Measurements from ENCODE around the gene DNAJB13. TPM values are rescaled to one million over a fixed set of nuclear protein-coding genes. Genes with fewer than 3 reads are reported as not detected.

DNAJB13 gene
- total RNA-seq, 1 donor from 2014 or later = not detected

DNA sequence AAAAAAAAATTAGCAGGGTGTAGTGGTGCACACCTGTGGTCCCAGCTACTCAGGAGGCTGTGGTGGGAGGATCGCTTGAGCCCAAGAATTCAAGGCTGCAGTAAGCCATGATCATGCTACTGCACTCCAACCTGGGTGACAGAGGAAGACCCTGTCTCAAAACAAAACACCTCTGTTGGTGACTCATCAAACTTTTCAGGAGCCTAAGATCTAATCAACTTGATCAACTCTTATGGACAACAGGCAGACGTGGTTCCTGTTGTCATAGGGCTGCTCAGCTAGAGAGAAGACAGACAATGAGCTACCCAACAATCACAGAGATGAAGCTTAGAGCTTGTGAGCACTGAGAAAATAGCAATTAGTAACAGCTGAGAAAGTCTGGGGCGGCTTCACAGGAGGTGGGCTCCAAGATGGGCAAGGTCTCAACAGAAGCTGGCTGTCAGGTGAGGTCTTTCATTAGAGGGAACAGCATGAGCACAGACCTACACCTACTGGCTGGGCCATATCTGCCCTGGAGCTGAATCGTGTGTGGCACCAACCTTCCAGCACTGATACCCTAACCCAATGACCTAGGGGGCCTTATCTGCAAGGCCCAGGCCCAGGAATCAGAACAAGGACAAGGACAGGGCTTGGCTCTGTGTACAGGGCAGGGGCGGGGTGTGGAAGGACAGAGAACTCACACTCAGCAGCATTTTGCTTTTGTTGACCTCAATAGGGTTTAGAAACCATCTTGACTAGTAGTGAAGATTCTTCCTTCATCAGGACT lies 65.3 kb downstream of the DNAJB13 start:
- no peaks in the 10 kb centered on the region for H3K27me3 ChIP-seq
- H3K9me3 ChIP-seq = no peaks in the 10 kb centered on the region
- peaks cover 5 to 16% of the 10 kb centered on the region in 2 donors for H3K36me3 ChIP-seq
- intact Hi-C loops (cut with DNase I) = no loop called here
- TF ChIP-seq, protein P1, sequence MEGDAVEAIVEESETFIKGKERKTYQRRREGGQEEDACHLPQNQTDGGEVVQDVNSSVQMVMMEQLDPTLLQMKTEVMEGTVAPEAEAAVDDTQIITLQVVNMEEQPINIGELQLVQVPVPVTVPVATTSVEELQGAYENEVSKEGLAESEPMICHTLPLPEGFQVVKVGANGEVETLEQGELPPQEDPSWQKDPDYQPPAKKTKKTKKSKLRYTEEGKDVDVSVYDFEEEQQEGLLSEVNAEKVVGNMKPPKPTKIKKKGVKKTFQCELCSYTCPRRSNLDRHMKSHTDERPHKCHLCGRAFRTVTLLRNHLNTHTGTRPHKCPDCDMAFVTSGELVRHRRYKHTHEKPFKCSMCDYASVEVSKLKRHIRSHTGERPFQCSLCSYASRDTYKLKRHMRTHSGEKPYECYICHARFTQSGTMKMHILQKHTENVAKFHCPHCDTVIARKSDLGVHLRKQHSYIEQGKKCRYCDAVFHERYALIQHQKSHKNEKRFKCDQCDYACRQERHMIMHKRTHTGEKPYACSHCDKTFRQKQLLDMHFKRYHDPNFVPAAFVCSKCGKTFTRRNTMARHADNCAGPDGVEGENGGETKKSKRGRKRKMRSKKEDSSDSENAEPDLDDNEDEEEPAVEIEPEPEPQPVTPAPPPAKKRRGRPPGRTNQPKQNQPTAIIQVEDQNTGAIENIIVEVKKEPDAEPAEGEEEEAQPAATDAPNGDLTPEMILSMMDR (IDR thresholded peaks at IDR 0.05) = no peak
- peaks cover 4 to 15% of the 10 kb centered on the region in 2 donors for H3K4me1 ChIP-seq
- H3K4me3 ChIP-seq = no peak overlapping the region
- no peak overlapping the region for H3K27ac ChIP-seq
- DNase-seq (ENCODE audit: low spot score in 2 of 2) = no peak

DNA sequence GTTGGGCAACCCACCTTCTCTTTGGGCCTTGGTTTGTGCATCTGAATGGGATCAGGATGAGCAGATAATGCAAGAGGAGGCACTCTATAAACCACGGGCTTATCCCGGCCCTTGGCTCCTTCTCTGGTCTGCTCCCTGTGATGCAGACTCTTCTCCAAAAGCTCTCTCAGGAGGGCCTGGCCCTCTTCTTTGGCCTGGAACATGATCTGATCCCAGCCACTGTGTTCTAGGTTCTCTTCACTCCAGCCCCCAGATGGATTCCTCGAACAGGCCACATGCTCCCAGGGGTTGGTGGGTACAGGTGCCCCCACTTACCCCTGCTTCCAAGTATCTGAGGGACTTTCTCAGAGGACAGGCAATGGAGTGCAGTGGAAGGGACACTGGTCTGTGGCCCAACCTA lies 66.8 kb downstream of the DNAJB13 start:
- Histone ChIP-seq H3K36me3 (peaks cover 5 to 16% of the 10 kb centered on the region in 2 donors), H3K4me3 (no peak overlapping the region), H3K9me3 (no peaks in the 10 kb centered on the region), H3K27ac (peak overlapping the region; percentile 73 to 80), H3K27me3 (no peaks in the 10 kb centered on the region), H3K4me1 (peaks cover 4 to 15% of the 10 kb centered on the region in 2 donors)
- no peak for DNase-seq (ENCODE audit: low spot score in 2 of 2)
- intact Hi-C loops (cut with DNase I) = no loop called here
- TF ChIP-seq, protein P1 (IDR thresholded peaks at IDR 0.05) = no peak

DNA sequence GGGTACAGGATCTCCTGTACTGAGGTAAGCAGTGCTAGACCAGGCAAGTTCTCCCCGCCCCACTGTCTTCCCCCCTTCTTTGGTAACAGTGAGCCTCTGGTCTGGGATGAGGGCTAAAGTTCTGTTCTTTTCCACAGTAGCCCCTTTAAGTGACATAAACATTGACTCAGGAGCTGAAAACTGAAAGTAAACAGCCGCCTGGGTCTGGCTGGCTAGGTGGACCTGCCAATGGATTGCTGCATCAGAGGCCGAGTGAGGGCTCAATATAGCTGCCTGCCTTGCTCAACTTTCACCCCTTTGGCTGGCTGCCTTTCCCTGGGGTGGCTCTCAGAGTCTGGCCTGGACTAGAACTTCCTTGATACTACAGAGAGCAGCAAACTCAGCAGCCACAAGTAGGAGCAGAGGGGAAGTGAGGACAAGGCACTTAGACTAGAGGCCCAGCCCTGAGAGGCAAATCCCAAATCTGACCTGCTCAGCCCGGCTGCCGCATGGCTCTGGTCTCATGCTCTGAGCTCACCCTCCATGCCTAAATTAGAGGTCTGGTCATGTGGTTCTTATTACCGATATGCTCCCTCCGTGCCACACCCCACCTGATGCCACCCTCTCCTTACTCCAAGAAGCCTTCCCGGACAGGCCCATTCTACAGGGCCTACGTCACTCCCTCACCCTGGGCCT lies 67.6 kb downstream of the DNAJB13 start:
- H3K36me3 ChIP-seq = peaks cover 0 to 16% of the 10 kb centered on the region in 2 donors
- H3K9me3 ChIP-seq = no peaks in the 10 kb centered on the region
- H3K4me3 ChIP-seq = no peak overlapping the region
- TF ChIP-seq, protein P1 (IDR thresholded peaks at IDR 0.05) = no peak
- peak overlapping the region; percentile 73 to 80 for H3K27ac ChIP-seq
- peak; percentile 75 to 95 for DNase-seq (ENCODE audit: low spot score in 2 of 2)
- no peaks in the 10 kb centered on the region for H3K27me3 ChIP-seq
- intact Hi-C loops (cut with DNase I) = no loop called here
- H3K4me1 ChIP-seq = peaks cover 4 to 15% of the 10 kb centered on the region in 2 donors

DNA sequence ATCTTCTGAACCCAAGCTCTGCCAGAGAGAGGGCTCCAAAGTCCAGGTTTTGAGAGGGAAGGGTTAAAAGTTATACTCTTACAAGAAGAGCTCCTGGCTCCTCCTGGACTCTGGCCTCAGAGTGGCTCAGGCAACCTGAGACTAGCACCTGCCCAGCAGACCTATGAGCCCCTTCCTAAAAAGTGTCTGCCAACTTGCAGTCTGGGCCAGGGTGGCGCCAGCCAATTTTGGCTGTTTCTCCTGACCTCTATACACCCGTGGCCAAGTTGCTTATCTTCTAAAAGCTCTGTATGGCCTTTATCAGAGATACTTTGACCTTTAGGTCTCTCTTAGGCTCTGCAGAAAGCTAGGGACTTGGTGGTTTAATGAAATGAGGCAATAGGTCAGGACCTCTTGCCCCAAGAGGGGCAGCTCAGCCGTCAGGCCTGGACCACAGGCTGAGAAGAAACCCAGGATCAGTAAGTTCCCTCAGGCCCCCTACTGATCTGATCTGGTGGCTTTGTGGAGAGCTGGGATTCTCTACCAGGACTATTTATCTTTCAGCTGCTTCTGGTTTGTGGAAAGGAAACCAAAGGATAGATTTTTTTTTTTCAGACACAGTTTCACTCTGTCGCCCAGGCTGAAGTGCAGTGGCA lies 68.4 kb downstream of the DNAJB13 start:
- DNase-seq (ENCODE audit: low spot score in 2 of 2) = no peak
- Histone ChIP-seq H3K27me3 (no peaks in the 10 kb centered on the region), H3K4me1 (peaks cover 4 to 15% of the 10 kb centered on the region in 2 donors), H3K27ac (peak overlapping the region; percentile 73 to 80), H3K4me3 (no peak overlapping the region), H3K9me3 (no peaks in the 10 kb centered on the region), H3K36me3 (peaks cover 0 to 10% of the 10 kb centered on the region in 2 donors)
- intact Hi-C loops (cut with DNase I) = no loop called here
- TF ChIP-seq, protein P1 (IDR thresholded peaks at IDR 0.05) = no peak

DNA sequence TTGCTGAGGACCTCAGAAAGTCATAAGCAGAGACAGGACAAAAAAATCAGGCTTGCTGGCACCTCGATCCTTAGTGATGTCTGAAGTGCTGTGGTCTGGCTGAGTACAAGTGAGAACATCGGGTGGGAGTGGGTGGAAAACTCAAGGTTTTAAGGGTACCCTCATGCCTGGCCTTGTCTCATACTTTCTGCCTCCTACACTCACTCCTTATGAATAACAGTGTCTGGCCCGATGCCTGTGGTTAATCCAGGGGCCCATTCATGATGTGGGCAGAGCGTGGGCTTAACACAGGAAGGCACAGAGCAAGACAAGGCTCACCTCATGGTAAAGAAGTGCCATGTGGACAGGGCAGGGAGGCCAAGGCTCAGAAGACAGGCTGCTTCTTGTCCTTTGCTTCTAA lies 69.0 kb downstream of the DNAJB13 start:
- no peaks in the 10 kb centered on the region for H3K9me3 ChIP-seq
- DNase-seq (ENCODE audit: low spot score in 2 of 2) = no peak
- H3K36me3 ChIP-seq = peaks cover 0 to 10% of the 10 kb centered on the region in 2 donors
- no peaks in the 10 kb centered on the region for H3K27me3 ChIP-seq
- peak overlapping the region; percentile 73 to 80 for H3K27ac ChIP-seq
- TF ChIP-seq, protein P1 (IDR thresholded peaks at IDR 0.05) = no peak
- peaks cover 4 to 21% of the 10 kb centered on the region in 2 donors for H3K4me1 ChIP-seq
- H3K4me3 ChIP-seq = no peak overlapping the region
- intact Hi-C loops (cut with DNase I) = no loop called here

Other genes with a start within 250 kb of the DNAJB13 start
- 86.3 TPM for gene RAB6A, start 190.0 kb upstream of the DNAJB13 start, total RNA-seq
- gene MRPL48, start 163.2 kb upstream of the DNAJB13 start, total RNA-seq = not detected
- gene COA4, start 74.2 kb upstream of the DNAJB13 start, total RNA-seq = 92.7 TPM
- 36.3 TPM for gene PAAF1, start 74.0 kb upstream of the DNAJB13 start, total RNA-seq
- gene UCP2, start 31.8 kb downstream of the DNAJB13 start, total RNA-seq = 2.7 TPM
- gene UCP3, start 58.1 kb downstream of the DNAJB13 start, total RNA-seq = not detected
- gene C2CD3, start 220.0 kb downstream of the DNAJB13 start, total RNA-seq = 11.4 TPM
- gene PPME1, start 220.3 kb downstream of the DNAJB13 start, total RNA-seq = 29.7 TPM

All from ascending aorta (tissue), 2 donors.